Measurements from ENCODE around the gene LRP1B. TPM values are rescaled to one million over a fixed set of nuclear protein-coding genes. Genes with fewer than 3 reads are reported as not detected.

Gene LRP1B
- total RNA-seq, 4 donors from 2014 or later, result 1.2 to 3.3 (median 2.6) TPM

- Histone ChIP-seq H3K36me3 (no peaks in the 10 kb centered on the region), H3K4me1 (no peaks in the 10 kb centered on the region), H3K27ac (no peak overlapping the region), H3K27me3 (no peaks in the 10 kb centered on the region), H3K9me3 (no peaks in the 10 kb centered on the region), H3K4me3 (no peak overlapping the region)
- no peak for DNase-seq (ENCODE audit: low spot score in 2 of 2)
- 28 to 40% methylated on average over 2 of the region's 2 CpGs for WGBS, 2 donors
- TF ChIP-seq POLR2A (IDR thresholded peaks at IDR 0.05) (no peak), EP300 (IDR thresholded peaks at IDR 0.05) (no peak)
- TF ChIP-seq, protein P1, sequence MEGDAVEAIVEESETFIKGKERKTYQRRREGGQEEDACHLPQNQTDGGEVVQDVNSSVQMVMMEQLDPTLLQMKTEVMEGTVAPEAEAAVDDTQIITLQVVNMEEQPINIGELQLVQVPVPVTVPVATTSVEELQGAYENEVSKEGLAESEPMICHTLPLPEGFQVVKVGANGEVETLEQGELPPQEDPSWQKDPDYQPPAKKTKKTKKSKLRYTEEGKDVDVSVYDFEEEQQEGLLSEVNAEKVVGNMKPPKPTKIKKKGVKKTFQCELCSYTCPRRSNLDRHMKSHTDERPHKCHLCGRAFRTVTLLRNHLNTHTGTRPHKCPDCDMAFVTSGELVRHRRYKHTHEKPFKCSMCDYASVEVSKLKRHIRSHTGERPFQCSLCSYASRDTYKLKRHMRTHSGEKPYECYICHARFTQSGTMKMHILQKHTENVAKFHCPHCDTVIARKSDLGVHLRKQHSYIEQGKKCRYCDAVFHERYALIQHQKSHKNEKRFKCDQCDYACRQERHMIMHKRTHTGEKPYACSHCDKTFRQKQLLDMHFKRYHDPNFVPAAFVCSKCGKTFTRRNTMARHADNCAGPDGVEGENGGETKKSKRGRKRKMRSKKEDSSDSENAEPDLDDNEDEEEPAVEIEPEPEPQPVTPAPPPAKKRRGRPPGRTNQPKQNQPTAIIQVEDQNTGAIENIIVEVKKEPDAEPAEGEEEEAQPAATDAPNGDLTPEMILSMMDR (IDR thresholded peaks at IDR 0.05), result no peak
Measured at GRCh38 chr2:140465301-140465700, 1665.5 kb downstream of the LRP1B start.

- no peak for DNase-seq (ENCODE audit: low spot score in 2 of 2)
- Histone ChIP-seq H3K27me3 (no peaks in the 10 kb centered on the region), H3K9me3 (no peaks in the 10 kb centered on the region), H3K4me3 (no peak overlapping the region), H3K4me1 (no peaks in the 10 kb centered on the region), H3K27ac (no peak overlapping the region), H3K36me3 (no peaks in the 10 kb centered on the region)
- WGBS, 2 donors, result 58 to 64% methylated on average over 4 of the region's 4 CpGs
- TF ChIP-seq, protein P1 (IDR thresholded peaks at IDR 0.05), result no peak
- no peak for TF ChIP-seq EP300 (IDR thresholded peaks at IDR 0.05)
- TF ChIP-seq POLR2A (IDR thresholded peaks at IDR 0.05), result no peak
Measured at GRCh38 chr2:140462990-140463389, 1667.8 kb downstream of the LRP1B start.

- no peaks in the 10 kb centered on the region for H3K4me1 ChIP-seq
- TF ChIP-seq, protein P1 (IDR thresholded peaks at IDR 0.05), result no peak
- TF ChIP-seq EP300 (IDR thresholded peaks at IDR 0.05) (no peak), POLR2A (IDR thresholded peaks at IDR 0.05) (no peak)
- no peak for DNase-seq (ENCODE audit: low spot score in 2 of 2)
- 46 to 70% methylated on average over 3 of the region's 3 CpGs for WGBS, 2 donors
- H3K4me3 ChIP-seq, result no peak overlapping the region
- no peaks in the 10 kb centered on the region for H3K36me3 ChIP-seq
- H3K27me3 ChIP-seq, result no peaks in the 10 kb centered on the region
- no peaks in the 10 kb centered on the region for H3K9me3 ChIP-seq
- H3K27ac ChIP-seq, result no peak overlapping the region
Measured at GRCh38 chr2:140457483-140457882, 1673.3 kb downstream of the LRP1B start.

- no peak overlapping the region for H3K27ac ChIP-seq
- no peak for DNase-seq (ENCODE audit: low spot score in 2 of 2)
- TF ChIP-seq POLR2A (IDR thresholded peaks at IDR 0.05), result no peak
- TF ChIP-seq, protein P1 (IDR thresholded peaks at IDR 0.05), result no peak
- no peak for TF ChIP-seq EP300 (IDR thresholded peaks at IDR 0.05)
- 66 to 70% methylated on average over 1 of the region's 1 CpG for WGBS, 2 donors
- no peak overlapping the region for H3K4me3 ChIP-seq
- no peaks in the 10 kb centered on the region for H3K9me3 ChIP-seq
- H3K27me3 ChIP-seq, result no peaks in the 10 kb centered on the region
- H3K36me3 ChIP-seq, result no peaks in the 10 kb centered on the region
- no peaks in the 10 kb centered on the region for H3K4me1 ChIP-seq
Measured at GRCh38 chr2:140455315-140455714, 1675.5 kb downstream of the LRP1B start.

GRCh38 chr2:140454717-140455116 is 1676.1 kb downstream of the LRP1B start:
- H3K4me3 ChIP-seq, result no peak overlapping the region
- H3K36me3 ChIP-seq, result no peaks in the 10 kb centered on the region
- no peaks in the 10 kb centered on the region for H3K27me3 ChIP-seq
- 52 to 62% methylated on average over 3 of the region's 3 CpGs for WGBS, 2 donors
- TF ChIP-seq, protein P1 (IDR thresholded peaks at IDR 0.05), result no peak
- TF ChIP-seq EP300 (IDR thresholded peaks at IDR 0.05) (no peak), POLR2A (IDR thresholded peaks at IDR 0.05) (no peak)
- no peaks in the 10 kb centered on the region for H3K9me3 ChIP-seq
- no peak overlapping the region for H3K27ac ChIP-seq
- no peaks in the 10 kb centered on the region for H3K4me1 ChIP-seq
- DNase-seq (ENCODE audit: low spot score in 2 of 2), result no peak

All from tibial nerve (tissue), 4 donors.